Breast epithelium (tissue), 4 donors: ENCODE data around the gene TAF6L. TPM values are rescaled to one million over a fixed set of nuclear protein-coding genes. Genes with fewer than 3 reads are reported as not detected.

Experiments used
- DNase-seq, 2 donors: peaks; one replicate each; pipeline ENCODE4 v3.0.0-alpha.2; 2019; ENCODE audit warnings: low spot score in 2 of 2
- H3K27ac ChIP-seq, 2 donors: fragments of 200-600 bp; sonication (generic) in 1 of 2; one replicate each; pipeline ENCODE4 v1.5.1; 2016 to 2019; ENCODE audit warnings: mild to moderate bottlenecking in 1 of 2
- H3K27me3 ChIP-seq, 2 donors: fragments of 200-600 bp; sonication (generic) in 1 of 2; one replicate each; pipeline versions ENCODE4 v1.5.1 to v1.6.0; 2017 to 2019; ENCODE audit warnings: control low read depth in 1 of 2, mild to moderate bottlenecking in 1 of 2
- H3K36me3 ChIP-seq: fragments of 200-600 bp; one replicate; pipeline ENCODE4 v1.5.1; 2019
- H3K4me1 ChIP-seq, 2 donors: fragments of 200-600 bp; sonication (generic); one replicate each; pipeline ENCODE4 v1.5.1; 2016 to 2019; ENCODE audit warnings: control low read depth in 1 of 2
- H3K4me3 ChIP-seq, 3 donors: fragments of 200-600 bp; sonication (generic); 1 replicate in 2 of 3; 2 replicates in 1 of 3; pipeline ENCODE4 v1.5.1; 2016 to 2019; ENCODE audit warnings: mild to moderate bottlenecking in 3 of 3, moderate library complexity in 2 of 3
- H3K9me3 ChIP-seq, 2 donors: fragments of 200-600 bp; sonication (generic) in 1 of 2; one replicate each; pipeline ENCODE4 v1.5.1; 2016 to 2019; ENCODE audit warnings: control low read depth in 1 of 2
- CTCF ChIP-seq, 3 donors: fragments of 450-650 bp; IDR thresholded peaks; one replicate each; pipeline ENCODE4 v1.5.1; 2016 to 2017; ENCODE audit warnings: antibody characterized with exemption in 3 of 3, mild to moderate bottlenecking in 3 of 3, moderate library complexity in 3 of 3
- POLR2A ChIP-seq: fragments of 450-650 bp; IDR thresholded peaks from one replicate; pipeline ENCODE4 v1.6.1; 2016; ENCODE audit warnings: antibody characterized with exemption, mild to moderate bottlenecking, moderate library complexity
- POLR2AphosphoS5 ChIP-seq, 3 donors: sonication (generic); formaldehyde crosslinking; IDR thresholded peaks; one replicate each; pipeline ENCODE4 v1.6.1; 2017; ENCODE audit warnings: antibody characterized with exemption in 3 of 3
- intact Hi-C: fragments of 100-400 bp; cut with DNase I; formaldehyde crosslinking; loops from one replicate; pipeline ENCODE4 v1.15.1; 2023; ENCODE audit warnings: low total_unique reads
- total RNA-seq, 3 donors: library from RNA; depleted of rRNA; stranded (reverse); fragments of >200 nt; gene quantifications; one replicate each; pipeline ENCODE4 v1.1.0, GENCODE V29; 2016

The TAF6L gene
- total RNA-seq, 3 donors from 2014 or later: 14.1 to 20.8 (median 20.5) TPM

GRCh38 chr11:62788991-62789390 lies 17.8 kb downstream of the TAF6L start:
- DNase-seq: no peak
- H3K36me3 ChIP-seq: no peaks in the 10 kb centered on the region
- no peaks in the 10 kb centered on the region for H3K27me3 ChIP-seq
- intact Hi-C loops: loop anchor here (5.0 to 10.0 kb wide), 3 partner anchors 46 to 1593 kb away; partner anchors contain the start of genes STX5, TEX54 and WDR74
- H3K27ac ChIP-seq: peak overlapping the region in 1 of 2 donors; percentile 21
- no peaks in the 10 kb centered on the region for H3K9me3 ChIP-seq
- TF ChIP-seq POLR2A (no peak), CTCF (IDR thresholded peaks at IDR 0.05) (no peak), POLR2AphosphoS5 (IDR thresholded peaks at IDR 0.05) (no peak)
- H3K4me3 ChIP-seq: no peak overlapping the region
- H3K4me1 ChIP-seq: peaks cover 6 to 7% of the 10 kb centered on the region in 2 donors

- no peaks in the 10 kb centered on the region for H3K36me3 ChIP-seq
- no peak overlapping the region for H3K4me3 ChIP-seq
- H3K27ac ChIP-seq: peak overlapping the region in 1 of 2 donors; percentile 21
- no peak for TF ChIP-seq CTCF (IDR thresholded peaks at IDR 0.05)
- TF ChIP-seq POLR2AphosphoS5 (IDR thresholded peaks at IDR 0.05): no peak
- TF ChIP-seq POLR2A: no peak
- no peak for DNase-seq
- peaks cover 6 to 7% of the 10 kb centered on the region in 2 donors for H3K4me1 ChIP-seq
- intact Hi-C loops: loop anchor here (5.0 to 10.0 kb wide), 3 partner anchors 45 to 1593 kb away; partner anchors contain the start of genes STX5, TEX54 and WDR74
- no peaks in the 10 kb centered on the region for H3K27me3 ChIP-seq
- no peaks in the 10 kb centered on the region for H3K9me3 ChIP-seq
Measured at GRCh38 chr11:62789576-62789975, 18.4 kb downstream of the TAF6L start.

GRCh38 chr11:62791501-62792201 lies 20.5 kb downstream of the TAF6L start, which contains the start of gene TMEM223:
Gene TMEM223 (minus strand): TSS chr11:62792006. CDS start chr11:62791994, 12 bp downstream.
- Histone ChIP-seq H3K9me3 (no peaks in the 10 kb centered on the region), H3K36me3 (no peaks in the 10 kb centered on the region), H3K4me3 (peak within 1 kb of the TSS; percentile 70 to 91 (median 91)), H3K27me3 (no peaks in the 10 kb centered on the region), H3K4me1 (peaks cover 0 to 6% of the 10 kb centered on the region in 2 donors), H3K27ac (peak within 1 kb of the TSS; percentile 77 to 87)
- intact Hi-C loops: no loop called here
- DNase-seq: peak; percentile 79 to 86
- TF ChIP-seq POLR2A (no peak), CTCF (IDR thresholded peaks at IDR 0.05) (peak in 2 of 3 donors; percentile 24 to 25), POLR2AphosphoS5 (IDR thresholded peaks at IDR 0.05) (peak; percentile 58 to 85 (median 60))

- Histone ChIP-seq H3K27me3 (no peaks in the 10 kb centered on the region), H3K4me1 (peaks cover 0 to 6% of the 10 kb centered on the region in 2 donors), H3K27ac (peak overlapping the region; percentile 77 to 87), H3K36me3 (no peaks in the 10 kb centered on the region), H3K4me3 (peak overlapping the region; percentile 70 to 91 (median 91)), H3K9me3 (no peaks in the 10 kb centered on the region)
- TF ChIP-seq POLR2A (no peak), CTCF (IDR thresholded peaks at IDR 0.05) (no peak), POLR2AphosphoS5 (IDR thresholded peaks at IDR 0.05) (no peak)
- intact Hi-C loops: no loop called here
- no peak for DNase-seq
Measured at GRCh38 chr11:62792202-62792575, 21.0 kb downstream of the TAF6L start.

GRCh38 chr11:62794201-62794775 lies 23.1 kb downstream of the TAF6L start:
- no peak for TF ChIP-seq POLR2AphosphoS5 (IDR thresholded peaks at IDR 0.05)
- no peak for TF ChIP-seq POLR2A
- TF ChIP-seq CTCF (IDR thresholded peaks at IDR 0.05): no peak
- Histone ChIP-seq H3K27me3 (no peaks in the 10 kb centered on the region), H3K4me3 (no peak overlapping the region), H3K4me1 (no peaks in the 10 kb centered on the region), H3K27ac (no peak overlapping the region), H3K9me3 (no peaks in the 10 kb centered on the region), H3K36me3 (peaks cover 9% of the 10 kb centered on the region)
- DNase-seq: no peak
- intact Hi-C loops: no loop called here
